Glutamatergic neuron (in vitro differentiated cells): ENCODE measurements around the gene SRGAP3. TPM values are rescaled to one million over a fixed set of nuclear protein-coding genes. Genes with fewer than 3 reads are reported as not detected.

Experiments
- DNase-seq: peaks from one replicate; pipeline ENCODE4 v3.0.0; 2022
- H3K27ac Mint-ChIP-seq: one replicate; pipeline ENCODE4 v1.8.0; 2020; ENCODE audit warnings: mild to moderate bottlenecking, mixed read lengths, inconsistent platforms; ENCODE audit not compliant: unreplicated experiment
- H3K27me3 Mint-ChIP-seq: one replicate; pipeline ENCODE4 v1.8.0; 2020; ENCODE audit warnings: mild to moderate bottlenecking, moderate library complexity, mixed read lengths, inconsistent platforms; ENCODE audit not compliant: unreplicated experiment
- H3K36me3 Mint-ChIP-seq: one replicate; pipeline ENCODE4 v1.8.0; 2020; ENCODE audit warnings: mild to moderate bottlenecking, mixed read lengths, inconsistent platforms; ENCODE audit not compliant: unreplicated experiment
- H3K4me1 Mint-ChIP-seq: one replicate; pipeline ENCODE4 v1.8.0; 2020; ENCODE audit warnings: mild to moderate bottlenecking, low read depth, mixed read lengths, inconsistent platforms; ENCODE audit not compliant: unreplicated experiment
- H3K4me3 Mint-ChIP-seq: one replicate; pipeline ENCODE4 v1.8.0; 2020; ENCODE audit warnings: mild to moderate bottlenecking, mixed read lengths, inconsistent platforms; ENCODE audit not compliant: unreplicated experiment
- H3K9me3 Mint-ChIP-seq: one replicate; pipeline ENCODE4 v1.8.0; 2020; ENCODE audit warnings: mild to moderate bottlenecking, moderate library complexity, mixed read lengths, inconsistent platforms; ENCODE audit not compliant: unreplicated experiment
- CTCF ChIP-seq: fragments of 200-600 bp; sonication (generic); IDR thresholded peaks from one replicate; pipeline ENCODE4 v1.5.0; 2021; ENCODE audit not compliant: partially characterized antibody, unreplicated experiment
- total RNA-seq: library from RNA; stranded (reverse); fragmentation: NEBNext Ultra II Directional; extraction: Animal tissue kit (Norgen Biotek cat#: 25700); gene quantifications from one replicate; pipeline ENCODE4 v1.2.1, GENCODE V29; 2021; ENCODE audit not compliant: unreplicated experiment

SRGAP3 gene
- total RNA-seq, 1 donor from 2014 or later = 197 TPM

DNA sequence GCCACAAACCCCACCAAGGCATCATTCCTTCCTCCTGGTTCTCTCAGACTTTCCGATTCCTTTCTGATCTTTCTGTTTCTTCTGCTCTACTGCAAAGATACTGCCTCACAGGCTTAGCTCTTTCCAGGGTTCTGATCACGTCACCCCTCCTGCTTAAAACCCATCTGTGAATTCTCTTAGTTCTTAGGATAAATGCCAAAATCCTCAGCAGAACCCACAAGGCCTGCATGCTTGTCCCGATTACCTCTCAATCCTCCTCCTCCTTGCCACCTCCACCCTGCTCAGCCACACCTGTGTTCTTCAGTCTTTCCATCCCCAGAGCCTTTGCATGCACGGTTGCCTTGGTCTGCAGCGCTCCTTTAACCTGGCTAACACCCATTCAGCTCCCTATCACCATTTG is 84.0 kb downstream of the SRGAP3 start:
- Mint-ChIP-seq H3K4me1 (peaks cover 18% of the 10 kb centered on the region), H3K27me3 (no peaks in the 10 kb centered on the region), H3K36me3 (no peaks in the 10 kb centered on the region)

GRCh38 chr3:9163289-9163688 is 86.2 kb downstream of the SRGAP3 start:
- DNase-seq = no peak
- peaks cover 27% of the 10 kb centered on the region for H3K4me1 Mint-ChIP-seq
- no peaks in the 10 kb centered on the region for H3K36me3 Mint-ChIP-seq
- H3K4me3 Mint-ChIP-seq = no peak overlapping the region
- H3K9me3 Mint-ChIP-seq = peaks cover 5% of the 10 kb centered on the region
- no peak for TF ChIP-seq CTCF
- no peak overlapping the region for H3K27ac Mint-ChIP-seq
- peaks cover 3% of the 10 kb centered on the region for H3K27me3 Mint-ChIP-seq

More for the DNA sequence above, 84.0 kb downstream of the SRGAP3 start:
- Mint-ChIP-seq H3K4me3 (no peak overlapping the region), H3K9me3 (peaks cover 7% of the 10 kb centered on the region), H3K27ac (no peak overlapping the region)
- DNase-seq = no peak
- TF ChIP-seq CTCF = no peak

GRCh38 chr3:9161811-9162210 is 87.6 kb downstream of the SRGAP3 start:
- DNase-seq = no peak
- no peaks in the 10 kb centered on the region for H3K36me3 Mint-ChIP-seq
- H3K4me1 Mint-ChIP-seq = peaks cover 26% of the 10 kb centered on the region
- H3K9me3 Mint-ChIP-seq = peaks cover 5% of the 10 kb centered on the region
- peaks cover 3% of the 10 kb centered on the region for H3K27me3 Mint-ChIP-seq
- H3K4me3 Mint-ChIP-seq = no peak overlapping the region
- H3K27ac Mint-ChIP-seq = no peak overlapping the region
- no peak for TF ChIP-seq CTCF

- Mint-ChIP-seq H3K36me3 (no peaks in the 10 kb centered on the region), H3K4me3 (no peak overlapping the region), H3K9me3 (peaks cover 5% of the 10 kb centered on the region), H3K27ac (no peak overlapping the region), H3K27me3 (peaks cover 3% of the 10 kb centered on the region), H3K4me1 (peaks cover 29% of the 10 kb centered on the region)
- no peak for TF ChIP-seq CTCF
- DNase-seq = no peak
These were observed 88.1 kb downstream of the SRGAP3 start for GRCh38 chr3:9161298-9161697.

DNA sequence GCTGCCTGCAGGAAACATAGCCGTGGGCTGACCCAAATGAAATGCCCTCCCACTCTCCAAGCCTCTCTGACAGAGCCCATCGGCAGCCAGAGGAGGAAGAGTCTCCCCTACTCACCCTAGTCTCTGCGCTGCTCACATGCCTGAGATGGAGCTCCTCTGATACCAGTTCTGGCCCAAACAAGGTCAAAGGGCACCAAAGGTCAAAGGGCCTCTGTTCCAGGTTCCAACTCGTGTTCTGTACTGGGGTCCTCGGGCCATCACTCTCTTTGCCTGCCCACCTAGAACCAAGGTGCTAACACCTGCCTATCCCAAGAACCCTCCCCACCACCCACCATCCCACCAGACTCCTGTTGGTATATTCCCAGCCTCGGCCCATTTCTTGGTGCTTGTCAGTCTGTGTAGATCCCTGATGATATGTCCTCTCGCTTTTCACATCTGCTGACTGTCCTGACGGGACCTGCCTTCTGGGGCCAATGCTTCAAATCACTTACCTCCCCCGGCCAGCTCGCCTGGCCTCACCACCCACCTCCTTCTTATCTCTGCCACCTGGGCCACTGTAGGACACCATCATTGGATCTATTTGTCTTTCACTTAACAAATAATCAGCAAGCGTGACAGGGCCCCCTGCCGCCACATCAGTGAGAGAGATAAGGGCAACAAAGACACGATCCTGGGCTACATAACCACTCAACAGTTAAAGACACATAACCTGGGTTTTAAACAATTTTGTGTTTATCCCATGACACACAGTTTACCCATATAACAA is 90.4 kb downstream of the SRGAP3 start:
- Mint-ChIP-seq H3K27me3 (peaks cover 5% of the 10 kb centered on the region), H3K27ac (peak overlapping the region; percentile 39), H3K9me3 (peaks cover 10% of the 10 kb centered on the region), H3K4me1 (peaks cover 44% of the 10 kb centered on the region), H3K36me3 (no peaks in the 10 kb centered on the region), H3K4me3 (no peak overlapping the region)
- no peak for TF ChIP-seq CTCF
- no peak for DNase-seq
